Loucy (cell line): Measurements from ENCODE around the gene TBP.

Source experiments
- H2AFZ ChIP-seq: fragments of 200-600 bp; sonication (generic); 2 replicates; pipeline ENCODE4 v1.6.0; 2016; ENCODE audit warnings: antibody characterized with exemption, mild to moderate bottlenecking, low read length, moderate library complexity
- H3F3A ChIP-seq: fragments of 200-600 bp; 2 replicates; pipeline ENCODE4 v1.6.0; 2016; ENCODE audit warnings: antibody characterized with exemption, low read depth, mild to moderate bottlenecking
- H3K27me3 ChIP-seq: fragments of 200-600 bp; sonication (generic); 2 replicates; pipeline ENCODE4 v1.6.1; 2014; ENCODE audit warnings: low read length, mild to moderate bottlenecking; ENCODE audit not compliant: insufficient read depth, poor library complexity, severe bottlenecking
- H3K36me3 ChIP-seq: fragments of 200-600 bp; sonication (generic); 2 replicates; pipeline ENCODE4 v1.6.1; 2016; ENCODE audit warnings: low read length; ENCODE audit not compliant: insufficient read depth
- H3K4me1 ChIP-seq: fragments of 200-600 bp; sonication (generic); 2 replicates; pipeline ENCODE4 v1.5.1; 2014; ENCODE audit warnings: low read length, mild to moderate bottlenecking; ENCODE audit not compliant: insufficient read depth, poor library complexity, severe bottlenecking
- H3K4me2 ChIP-seq: fragments of 200-600 bp; sonication (generic); 2 replicates; pipeline ENCODE4 v1.6.0; 2014; ENCODE audit warnings: antibody characterized with exemption, low read length, low read depth, mild to moderate bottlenecking; ENCODE audit not compliant: poor library complexity, severe bottlenecking
- H3K4me3 ChIP-seq: fragments of 200-600 bp; sonication (generic); 2 replicates; pipeline ENCODE4 v1.5.1; 2014; ENCODE audit warnings: low read length, mild to moderate bottlenecking, mixed read lengths; ENCODE audit not compliant: poor library complexity, severe bottlenecking
- H3K79me2 ChIP-seq: fragments of 200-600 bp; sonication (generic); 2 replicates; pipeline ENCODE4 v1.6.1; 2014; ENCODE audit warnings: low read length; ENCODE audit not compliant: insufficient read depth
- H3K9ac ChIP-seq: fragments of 200-600 bp; sonication (generic); 2 replicates; pipeline ENCODE4 v1.6.0; 2014; ENCODE audit warnings: mild to moderate bottlenecking, low read depth, low read length, moderate library complexity; ENCODE audit not compliant: poor library complexity, severe bottlenecking
- H3K9me2 ChIP-seq: fragments of 200-600 bp; sonication (generic); replicated peaks from 2 replicates; pipeline ENCODE4 v1.6.1; 2016; ENCODE audit warnings: low read depth, low read length, mixed read lengths
- H3K9me3 ChIP-seq: fragments of 200-600 bp; sonication (generic); 2 replicates; pipeline ENCODE4 v1.6.1; 2014; ENCODE audit warnings: mild to moderate bottlenecking, antibody characterized with exemption, low read length, low read depth; ENCODE audit not compliant: insufficient read depth
- H4K20me1 ChIP-seq: fragments of 200-600 bp; sonication (generic); 2 replicates; pipeline ENCODE4 v1.6.0; 2014; ENCODE audit warnings: antibody characterized with exemption, low read length, mild to moderate bottlenecking; ENCODE audit not compliant: insufficient read depth, poor library complexity, severe bottlenecking
- EZH2phosphoT487 ChIP-seq: fragments of 200-600 bp; IDR thresholded peaks from 2 replicates; pipeline ENCODE4 v1.6.1; 2018; ENCODE audit warnings: antibody characterized with exemption, mild to moderate bottlenecking, moderate library complexity, borderline replicate concordance
- TF ChIP-seq, protein P1 (sequence below): fragments of 200-600 bp; sonication (generic); conservative IDR thresholded peaks from 2 replicates; pipeline ENCODE4 v1.5.1; 2014; ENCODE audit warnings: mild to moderate bottlenecking, antibody characterized with exemption, low read length

Gene TBP

DNA sequence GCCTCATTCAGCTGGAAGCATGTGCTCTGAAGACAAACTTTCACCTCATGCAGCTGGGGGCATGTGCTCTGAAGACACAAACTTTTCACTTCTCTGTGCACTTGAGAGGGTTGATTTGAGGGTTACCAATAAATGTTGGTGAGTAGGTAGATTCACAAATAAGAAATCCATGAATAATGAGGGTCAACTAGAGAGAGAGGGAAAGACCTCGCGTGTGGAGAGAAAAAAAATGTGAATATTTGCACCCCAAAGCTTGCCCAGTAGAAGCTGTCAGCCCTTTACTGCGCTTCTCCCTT, 44.5 kb upstream of the TBP start:
- no peak overlapping the region for H3K9ac ChIP-seq
- H3K27me3 ChIP-seq: no peaks in the 10 kb centered on the region
- no peaks in the 10 kb centered on the region for H3K79me2 ChIP-seq
- H3K4me3 ChIP-seq: no peak overlapping the region
- H3F3A ChIP-seq: no peaks in the 10 kb centered on the region
- H3K9me3 ChIP-seq: no peaks in the 10 kb centered on the region
- no peak for TF ChIP-seq EZH2phosphoT487
- TF ChIP-seq, protein P1, sequence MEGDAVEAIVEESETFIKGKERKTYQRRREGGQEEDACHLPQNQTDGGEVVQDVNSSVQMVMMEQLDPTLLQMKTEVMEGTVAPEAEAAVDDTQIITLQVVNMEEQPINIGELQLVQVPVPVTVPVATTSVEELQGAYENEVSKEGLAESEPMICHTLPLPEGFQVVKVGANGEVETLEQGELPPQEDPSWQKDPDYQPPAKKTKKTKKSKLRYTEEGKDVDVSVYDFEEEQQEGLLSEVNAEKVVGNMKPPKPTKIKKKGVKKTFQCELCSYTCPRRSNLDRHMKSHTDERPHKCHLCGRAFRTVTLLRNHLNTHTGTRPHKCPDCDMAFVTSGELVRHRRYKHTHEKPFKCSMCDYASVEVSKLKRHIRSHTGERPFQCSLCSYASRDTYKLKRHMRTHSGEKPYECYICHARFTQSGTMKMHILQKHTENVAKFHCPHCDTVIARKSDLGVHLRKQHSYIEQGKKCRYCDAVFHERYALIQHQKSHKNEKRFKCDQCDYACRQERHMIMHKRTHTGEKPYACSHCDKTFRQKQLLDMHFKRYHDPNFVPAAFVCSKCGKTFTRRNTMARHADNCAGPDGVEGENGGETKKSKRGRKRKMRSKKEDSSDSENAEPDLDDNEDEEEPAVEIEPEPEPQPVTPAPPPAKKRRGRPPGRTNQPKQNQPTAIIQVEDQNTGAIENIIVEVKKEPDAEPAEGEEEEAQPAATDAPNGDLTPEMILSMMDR: no peak
- H4K20me1 ChIP-seq: no peaks in the 10 kb centered on the region
- H3K4me2 ChIP-seq: no peak overlapping the region
- H2AFZ ChIP-seq: no peak overlapping the region
- peaks cover 7% of the 10 kb centered on the region for H3K4me1 ChIP-seq
- H3K36me3 ChIP-seq: no peaks in the 10 kb centered on the region
- no peaks in the 10 kb centered on the region for H3K9me2 ChIP-seq

DNA sequence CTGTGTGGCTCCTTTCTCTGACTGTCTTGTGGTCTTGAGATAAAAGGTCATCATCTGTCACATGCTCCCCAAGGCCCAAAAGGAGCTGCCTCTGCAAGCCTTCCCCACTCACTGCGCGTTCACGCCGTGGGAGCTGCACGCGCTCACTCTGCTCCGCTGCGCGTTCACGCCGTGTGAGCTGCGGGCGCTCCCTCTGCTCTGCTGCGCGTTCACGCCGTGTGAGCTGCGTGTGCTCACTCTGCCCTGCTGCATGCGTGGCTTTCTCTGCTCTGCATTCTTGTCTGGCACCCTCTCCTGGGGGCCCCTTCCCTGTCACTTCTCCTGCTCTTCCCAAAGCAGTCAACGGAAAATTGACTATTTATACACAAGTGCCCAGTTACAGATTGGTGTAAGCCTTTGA, 43.5 kb upstream of the TBP start:
- H3K9me3 ChIP-seq: no peaks in the 10 kb centered on the region
- H3K9me2 ChIP-seq: no peaks in the 10 kb centered on the region
- no peaks in the 10 kb centered on the region for H3K4me1 ChIP-seq
- no peak overlapping the region for H2AFZ ChIP-seq
- H4K20me1 ChIP-seq: no peaks in the 10 kb centered on the region
- H3F3A ChIP-seq: no peaks in the 10 kb centered on the region
- TF ChIP-seq EZH2phosphoT487: no peak
- TF ChIP-seq, protein P1: no peak
- H3K36me3 ChIP-seq: no peaks in the 10 kb centered on the region
- H3K79me2 ChIP-seq: no peaks in the 10 kb centered on the region
- H3K4me2 ChIP-seq: no peak overlapping the region
- no peak overlapping the region for H3K9ac ChIP-seq
- no peaks in the 10 kb centered on the region for H3K27me3 ChIP-seq
- no peak overlapping the region for H3K4me3 ChIP-seq

DNA sequence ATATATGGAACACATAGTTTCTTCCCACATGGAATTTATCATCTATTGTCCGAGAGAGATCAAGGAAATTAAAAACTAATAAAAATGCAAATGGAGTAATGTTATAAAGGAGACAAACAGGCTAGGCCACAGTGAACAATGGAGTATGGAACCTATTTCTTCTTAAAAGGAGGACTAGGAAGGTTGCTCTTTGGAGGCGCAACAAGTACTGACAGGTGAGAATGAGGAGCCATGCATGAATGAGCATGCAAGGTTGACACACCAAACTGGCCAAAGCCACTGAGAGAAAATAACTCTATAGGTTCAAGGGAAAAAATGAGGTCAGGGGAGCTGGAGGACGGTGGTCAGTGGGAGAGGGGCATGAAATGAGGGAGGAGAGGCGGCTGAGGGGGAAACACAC, 41.9 kb upstream of the TBP start:
- no peaks in the 10 kb centered on the region for H4K20me1 ChIP-seq
- H3K27me3 ChIP-seq: no peaks in the 10 kb centered on the region
- no peaks in the 10 kb centered on the region for H3K4me1 ChIP-seq
- H3K79me2 ChIP-seq: no peaks in the 10 kb centered on the region
- no peaks in the 10 kb centered on the region for H3K9me3 ChIP-seq
- no peak overlapping the region for H3K4me3 ChIP-seq
- H3K9me2 ChIP-seq: no peaks in the 10 kb centered on the region
- no peak overlapping the region for H3K4me2 ChIP-seq
- TF ChIP-seq, protein P1: no peak
- no peak for TF ChIP-seq EZH2phosphoT487
- no peaks in the 10 kb centered on the region for H3F3A ChIP-seq
- no peak overlapping the region for H3K9ac ChIP-seq
- H2AFZ ChIP-seq: no peak overlapping the region
- no peaks in the 10 kb centered on the region for H3K36me3 ChIP-seq
